Spleen (tissue), 7 donors: ENCODE results near the gene MMP2.

Experiments
- CTCF ChIP-seq, 11 experiments: fragments of 200-600 bp in 7 of 11; fragments of 450-650 bp in 4 of 11; sonication (generic) in 4 of 11; IDR thresholded peaks in 8 of 11; conservative IDR thresholded peaks in 3 of 11; 1 replicate in 7 of 11; 2 replicates in 4 of 11; pipeline versions ENCODE4 v1.4.0 to v1.8.0; 2016 to 2021; ENCODE audit warnings: antibody characterized with exemption in 11 of 11, inconsistent platforms in 4 of 11, mild to moderate bottlenecking in 1 of 11
- POLR2A ChIP-seq, 3 donors: fragments of 450-650 bp; IDR thresholded peaks; one replicate each; pipeline ENCODE4 v1.5.1; 2017; ENCODE audit warnings: antibody characterized with exemption in 3 of 3, mild to moderate bottlenecking in 1 of 3
- donor health status: DM: no; HTN: no; CAD: no; lungs with moderate emphysema.
- donor health status: DM: no; HTN: no; CAD: no.
- donor health status: DM: no; HTN: no; CAD: no.

GRCh38 chr16:55515111-55515510 lies 36.1 kb downstream of the MMP2 start:
- TF ChIP-seq CTCF (IDR thresholded peaks at IDR 0.05 in 8 of 11, conservative IDR thresholded peaks at IDR 0.05 in 3 of 11) (no peak), POLR2A (IDR thresholded peaks at IDR 0.05) (no peak)
